Subcutaneous adipose tissue (tissue), 4 donors: ENCODE data around the gene NOXO1. TPM values are rescaled to one million over a fixed set of nuclear protein-coding genes. Genes with fewer than 3 reads are reported as not detected.

Experiments
- total RNA-seq, 4 donors: library from RNA; depleted of rRNA; stranded (reverse); fragments of >200 nt; gene quantifications; one replicate each; pipeline ENCODE4 v1.1.0, GENCODE V29; 2016
- TF ChIP-seq, protein P1 (sequence below): fragments of 450-650 bp; IDR thresholded peaks from one replicate; pipeline ENCODE4 v1.5.1; 2016; ENCODE audit warnings: low read depth, mild to moderate bottlenecking, control low read depth, antibody characterized with exemption, moderate library complexity

Gene NOXO1
- total RNA-seq, 4 donors from 2014 or later, result not detected

DNA sequence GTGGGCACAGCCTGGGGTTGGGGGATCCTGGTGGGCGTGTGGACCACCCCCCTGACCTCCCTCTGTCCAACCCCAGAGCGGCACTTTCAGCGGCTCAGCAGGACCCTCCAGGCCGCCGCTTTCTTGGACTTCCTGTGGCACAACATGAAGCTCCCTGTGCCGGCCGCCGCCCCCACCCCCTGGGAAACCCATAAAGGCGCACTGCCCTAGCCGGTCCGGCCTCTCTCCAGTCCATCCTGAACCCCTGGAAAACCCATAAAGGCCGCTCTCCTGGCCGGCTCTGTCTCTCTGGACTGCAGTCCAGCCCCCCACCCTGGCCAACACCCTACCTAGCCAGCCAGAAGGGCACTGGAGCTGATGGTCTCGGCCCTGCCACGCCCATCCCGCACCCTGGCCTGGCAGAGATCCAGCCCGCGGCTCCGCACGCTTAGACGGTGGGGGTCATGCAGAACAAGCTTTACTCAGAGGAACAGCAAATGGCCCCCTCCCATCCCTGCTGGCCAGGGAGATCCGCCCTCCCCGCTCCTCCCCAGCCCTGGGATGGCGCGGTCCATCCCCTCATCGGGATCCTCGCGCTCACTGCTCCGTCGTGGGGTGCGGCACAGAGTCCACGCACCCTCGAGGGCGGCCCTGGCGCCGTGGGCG is 2.7 kb downstream of the NOXO1 start:
- TF ChIP-seq, protein P1, sequence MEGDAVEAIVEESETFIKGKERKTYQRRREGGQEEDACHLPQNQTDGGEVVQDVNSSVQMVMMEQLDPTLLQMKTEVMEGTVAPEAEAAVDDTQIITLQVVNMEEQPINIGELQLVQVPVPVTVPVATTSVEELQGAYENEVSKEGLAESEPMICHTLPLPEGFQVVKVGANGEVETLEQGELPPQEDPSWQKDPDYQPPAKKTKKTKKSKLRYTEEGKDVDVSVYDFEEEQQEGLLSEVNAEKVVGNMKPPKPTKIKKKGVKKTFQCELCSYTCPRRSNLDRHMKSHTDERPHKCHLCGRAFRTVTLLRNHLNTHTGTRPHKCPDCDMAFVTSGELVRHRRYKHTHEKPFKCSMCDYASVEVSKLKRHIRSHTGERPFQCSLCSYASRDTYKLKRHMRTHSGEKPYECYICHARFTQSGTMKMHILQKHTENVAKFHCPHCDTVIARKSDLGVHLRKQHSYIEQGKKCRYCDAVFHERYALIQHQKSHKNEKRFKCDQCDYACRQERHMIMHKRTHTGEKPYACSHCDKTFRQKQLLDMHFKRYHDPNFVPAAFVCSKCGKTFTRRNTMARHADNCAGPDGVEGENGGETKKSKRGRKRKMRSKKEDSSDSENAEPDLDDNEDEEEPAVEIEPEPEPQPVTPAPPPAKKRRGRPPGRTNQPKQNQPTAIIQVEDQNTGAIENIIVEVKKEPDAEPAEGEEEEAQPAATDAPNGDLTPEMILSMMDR, result no peak

DNA sequence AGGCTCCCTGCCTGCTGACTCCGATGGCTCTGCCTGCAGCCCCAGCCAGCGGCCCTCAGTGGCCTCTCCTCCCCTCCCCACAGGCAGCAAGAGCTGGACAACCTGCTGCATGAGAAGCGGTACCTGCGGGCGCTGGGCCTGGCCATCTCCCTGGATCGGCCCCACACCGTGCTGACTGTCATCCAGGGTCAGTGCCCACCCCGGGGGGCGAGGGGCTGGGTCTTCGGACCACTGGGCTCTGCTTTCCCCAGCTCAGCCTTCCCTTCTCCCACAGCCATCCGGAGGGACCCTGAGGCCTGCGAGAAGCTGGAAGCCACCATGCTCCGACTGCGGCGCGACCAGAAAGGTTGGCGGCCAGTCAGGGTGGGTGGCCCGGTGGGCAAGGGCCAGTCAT is 3.4 kb downstream of the NOXO1 start:
- TF ChIP-seq, protein P1, result no peak

DNA sequence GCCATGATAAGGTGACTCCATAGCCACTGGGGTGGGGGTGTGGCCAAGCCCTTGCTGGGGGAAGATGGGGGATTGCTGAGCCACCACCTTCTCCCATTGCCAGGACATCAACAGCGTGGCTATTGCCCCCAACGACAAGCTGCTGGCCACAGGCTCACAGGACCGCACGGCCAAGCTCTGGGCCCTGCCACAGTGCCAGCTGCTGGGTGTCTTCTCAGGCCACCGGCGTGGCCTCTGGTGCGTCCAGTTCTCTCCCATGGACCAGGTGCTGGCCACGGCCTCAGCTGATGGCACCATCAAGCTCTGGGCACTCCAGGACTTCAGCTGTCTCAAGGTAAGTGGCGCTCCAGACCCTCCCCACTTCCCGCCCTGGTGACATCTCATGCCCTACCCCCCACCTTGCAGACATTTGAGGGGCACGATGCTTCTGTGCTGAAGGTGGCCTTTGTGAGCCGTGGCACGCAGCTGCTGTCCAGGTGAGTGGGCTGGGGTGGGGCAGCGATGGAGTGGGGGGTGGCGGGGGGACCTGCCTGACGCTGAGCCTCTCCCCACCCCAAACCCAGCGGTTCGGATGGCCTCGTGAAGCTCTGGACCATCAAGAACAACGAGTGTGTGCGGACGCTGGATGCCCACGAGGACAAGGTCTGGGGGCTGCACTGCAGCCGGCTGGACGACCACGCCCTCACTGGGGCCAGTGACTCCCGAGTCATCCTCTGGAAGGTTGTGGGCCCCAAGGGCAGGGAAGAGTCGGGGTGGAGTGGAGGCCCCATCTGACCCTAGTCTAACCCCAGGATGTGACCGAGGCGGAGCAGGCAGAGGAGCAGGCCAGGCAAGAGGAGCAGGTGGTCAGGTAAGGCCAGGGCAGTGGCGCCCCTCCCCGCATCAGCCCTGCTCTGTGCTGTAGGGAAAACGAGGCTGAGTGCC is 4.1 kb downstream of the NOXO1 start:
- TF ChIP-seq, protein P1, result no peak

GRCh38 chr16:1976216-1976520 is 5.1 kb downstream of the NOXO1 start:
- TF ChIP-seq, protein P1, result no peak

GRCh38 chr16:1975432-1976215 is 5.6 kb downstream of the NOXO1 start:
- TF ChIP-seq, protein P1, result no peak

DNA sequence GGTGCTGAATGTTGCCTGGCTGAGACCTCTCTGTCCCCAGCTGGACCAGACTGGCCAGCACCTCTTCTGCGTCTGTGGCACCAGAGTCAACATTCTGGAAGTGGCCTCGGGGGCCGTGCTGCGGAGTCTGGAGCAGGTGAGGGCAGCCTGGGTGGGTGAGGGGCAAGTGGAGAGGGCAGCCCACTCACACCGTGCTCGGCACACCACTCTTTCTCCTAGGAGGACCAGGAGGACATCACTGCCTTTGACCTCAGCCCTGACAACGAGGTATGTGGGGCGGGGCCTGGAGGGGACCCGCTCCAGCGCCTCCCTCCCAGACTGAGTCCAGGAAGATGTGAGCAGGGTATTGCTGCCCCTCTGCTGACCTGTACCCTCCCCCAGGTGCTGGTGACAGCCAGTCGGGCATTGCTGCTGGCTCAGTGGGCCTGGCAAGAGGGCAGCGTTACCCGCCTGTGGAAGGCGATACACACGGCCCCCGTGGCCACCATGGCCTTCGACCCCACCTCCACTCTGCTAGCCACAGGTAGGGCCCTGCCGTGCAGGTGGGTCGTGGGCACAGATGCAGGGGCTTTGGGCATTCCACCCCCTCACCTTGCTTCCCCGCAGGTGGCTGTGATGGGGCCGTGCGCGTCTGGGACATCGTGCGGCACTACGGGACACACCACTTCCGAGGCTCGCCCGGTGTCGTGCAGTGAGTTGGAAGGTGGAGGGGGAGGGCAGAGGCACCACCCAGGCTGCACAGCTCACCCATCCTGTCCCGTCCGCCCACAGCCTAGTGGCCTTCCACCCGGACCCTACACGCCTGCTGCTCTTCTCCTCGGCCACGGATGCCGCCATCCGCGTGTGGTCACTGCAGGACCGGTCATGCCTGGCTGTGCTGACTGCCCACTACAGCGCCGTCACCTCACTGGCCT is 6.9 kb downstream of the NOXO1 start:
- TF ChIP-seq, protein P1, result no peak
